Measurements from ENCODE around the gene CCL27.

The CCL27 gene

GRCh38 chr9:34674440-34674839 is 12.0 kb upstream of the CCL27 start:
- TF ChIP-seq CTCF (conservative IDR thresholded peaks at IDR 0.05; ENCODE audit: low read depth), result no peak
- POLR2A ChIA-PET (ENCODE audit: low non-redundant PET), result no interaction called here
- H3K27ac ChIP-seq, result no peak overlapping the region
- CTCF ChIA-PET, result interaction anchor here (0.6 kb wide), 1 partner anchor 26 kb away, joined by 4 read pairs; no protein-coding TSS in a partner anchor
- DNase-seq (ENCODE audit: low spot score), result no peak

GRCh38 chr9:34671307-34671706 is 8.8 kb upstream of the CCL27 start:
- CTCF ChIA-PET, result interaction anchor here (1.2 kb wide), 1 partner anchor 29 kb away, joined by 3 read pairs; no protein-coding TSS in a partner anchor
- TF ChIP-seq CTCF (conservative IDR thresholded peaks at IDR 0.05; ENCODE audit: low read depth), result no peak
- H3K27ac ChIP-seq, result no peak overlapping the region
- DNase-seq (ENCODE audit: low spot score), result no peak
- POLR2A ChIA-PET (ENCODE audit: low non-redundant PET), result no interaction called here

- H3K27ac ChIP-seq, result no peak overlapping the region
These were observed 7.5 kb upstream of the CCL27 start for GRCh38 chr9:34669809-34670562.

GRCh38 chr9:34665381-34666250 is 3.2 kb upstream of the CCL27 start:
- ChIA-PET CTCF (interaction anchor here (0.6 kb wide), 1 partner anchor 230 kb away, joined by 3 read pairs; no protein-coding TSS in a partner anchor), POLR2A (ENCODE audit: low non-redundant PET) (interaction anchor here (1.3 kb wide), 2 partner anchors 14 to 19 kb away, joined by 4 read pairs; partner anchors contain the start of genes GALT and IL11RA)
- TF ChIP-seq CTCF (conservative IDR thresholded peaks at IDR 0.05; ENCODE audit: low read depth), result no peak
- DNase-seq (ENCODE audit: low spot score), result peak; percentile 100
- peak overlapping the region; percentile 93 for H3K27ac ChIP-seq

More at GRCh38 chr9:34669809-34670562, 7.5 kb upstream of the CCL27 start:
- DNase-seq (ENCODE audit: low spot score), result no peak
- CTCF ChIA-PET, result interaction anchor here (1.2 kb wide), 1 partner anchor 30 kb away, joined by 3 read pairs; no protein-coding TSS in a partner anchor
- TF ChIP-seq CTCF (conservative IDR thresholded peaks at IDR 0.05; ENCODE audit: low read depth), result no peak
- POLR2A ChIA-PET (ENCODE audit: low non-redundant PET), result no interaction called here

- no peak for DNase-seq (ENCODE audit: low spot score)
- H3K27ac ChIP-seq, result peak overlapping the region; percentile 93
- POLR2A ChIA-PET (ENCODE audit: low non-redundant PET), result interaction anchor here (0.5 to 1.3 kb wide), 3 partner anchors 13 to 19 kb away, joined by 3 to 4 read pairs (median 4); partner anchors contain the start of genes GALT and IL11RA
- no peak for TF ChIP-seq CTCF (conservative IDR thresholded peaks at IDR 0.05; ENCODE audit: low read depth)
- CTCF ChIA-PET, result interaction anchor here (0.6 to 1.0 kb wide), 2 partner anchors 18 to 230 kb away, joined by 3 read pairs; partner anchors contain the start of gene GALT
These were observed 2.6 kb upstream of the CCL27 start for GRCh38 chr9:34665067-34665380.
